Astrocyte (in vitro differentiated cells and primary cell): Measurements from ENCODE around the gene SGIP1. TPM values are rescaled to one million over a fixed set of nuclear protein-coding genes. Genes with fewer than 3 reads are reported as not detected.

Experiments used
- DNase-seq: peaks from one replicate; pipeline ENCODE4 v3.0.0-alpha.2; 2010; ENCODE audit warnings: low read depth
- FAIRE-seq: peaks from 2 replicates; lab custom pipeline; 2011; peaks lifted over from hg19 to GRCh38; lab: Jason Lieb, UNC
- H2AFZ ChIP-seq: 2 replicates; pipeline ENCODE4 v1.6.0; 2012; ENCODE audit warnings: low read depth, low read length, inconsistent platforms
- H3K27ac ChIP-seq: 2 replicates; pipeline ENCODE4 v1.5.1; 2011; ENCODE audit warnings: low read depth, low read length, inconsistent platforms
- H3K27me3 ChIP-seq: 2 replicates; pipeline ENCODE4 v1.6.0; 2011; ENCODE audit warnings: low read length, inconsistent platforms; ENCODE audit not compliant: insufficient read depth
- H3K36me3 ChIP-seq: 2 replicates; pipeline ENCODE4 v1.5.1; 2011; ENCODE audit warnings: low read length, inconsistent platforms; ENCODE audit not compliant: insufficient read depth
- H3K4me1 ChIP-seq: 2 replicates; pipeline ENCODE4 v1.5.1; 2011; ENCODE audit warnings: low read length, inconsistent platforms; ENCODE audit not compliant: insufficient read depth
- H3K4me2 ChIP-seq: 2 replicates; pipeline ENCODE4 v1.6.0; 2012; ENCODE audit warnings: low read length, inconsistent platforms
- H3K4me3 ChIP-seq: 2 replicates; pipeline ENCODE4 v1.5.1; 2011; ENCODE audit warnings: low read depth, mild to moderate bottlenecking, low read length, inconsistent platforms; ENCODE audit not compliant: insufficient read depth
- H3K79me2 ChIP-seq: 2 replicates; pipeline ENCODE4 v1.6.0; 2012; ENCODE audit warnings: mild to moderate bottlenecking, low read length, inconsistent platforms; ENCODE audit not compliant: insufficient read depth
- H3K9ac ChIP-seq: 2 replicates; pipeline ENCODE4 v1.6.0; 2012; ENCODE audit warnings: mild to moderate bottlenecking, low read length, inconsistent platforms
- H3K9me3 ChIP-seq: 2 replicates; pipeline ENCODE4 v1.5.1; 2012; ENCODE audit warnings: low read depth, mild to moderate bottlenecking, low read length, inconsistent platforms; ENCODE audit not compliant: insufficient read depth
- H4K20me1 ChIP-seq: 2 replicates; pipeline ENCODE4 v1.6.0; 2012; ENCODE audit warnings: low read length, inconsistent platforms; ENCODE audit not compliant: insufficient read depth
- H3K27ac Mint-ChIP-seq: one replicate; pipeline ENCODE4 v1.8.0; 2021; ENCODE audit warnings: mild to moderate bottlenecking, mixed read lengths; ENCODE audit not compliant: unreplicated experiment
- H3K27me3 Mint-ChIP-seq: one replicate; pipeline ENCODE4 v1.8.0; 2021; ENCODE audit warnings: low read depth, mixed read lengths; ENCODE audit not compliant: unreplicated experiment
- H3K36me3 Mint-ChIP-seq: one replicate; pipeline ENCODE4 v1.8.0; 2021; ENCODE audit warnings: low read depth, mixed read lengths; ENCODE audit not compliant: unreplicated experiment
- H3K4me1 Mint-ChIP-seq: one replicate; pipeline ENCODE4 v1.8.0; 2021; ENCODE audit warnings: low read depth, mixed read lengths; ENCODE audit not compliant: unreplicated experiment
- H3K4me3 Mint-ChIP-seq: one replicate; pipeline ENCODE4 v1.8.0; 2021; ENCODE audit warnings: mild to moderate bottlenecking, moderate library complexity, mixed read lengths; ENCODE audit not compliant: unreplicated experiment
- H3K9me3 Mint-ChIP-seq: one replicate; pipeline ENCODE4 v1.8.0; 2021; ENCODE audit warnings: mild to moderate bottlenecking, mixed read lengths; ENCODE audit not compliant: unreplicated experiment
- CTCF ChIP-seq: IDR thresholded peaks from 2 replicates; pipeline ENCODE4 v1.5.1; 2011; ENCODE audit warnings: low read depth, mild to moderate bottlenecking, inconsistent platforms, low read length, moderate library complexity; ENCODE audit not compliant: insufficient read depth
- EZH2 ChIP-seq: IDR thresholded peaks from 2 replicates; pipeline ENCODE4 v1.6.1; 2012; ENCODE audit warnings: mild to moderate bottlenecking, low read length, inconsistent platforms; ENCODE audit not compliant: insufficient read depth
- total RNA-seq: library from RNA; stranded (reverse); gene quantifications from 2 replicates; pipeline ENCODE4 v1.2.1, GENCODE V29; 2021

Gene SGIP1
- total RNA-seq, 1 donor from 2014 or later, result 8.8 TPM

DNA sequence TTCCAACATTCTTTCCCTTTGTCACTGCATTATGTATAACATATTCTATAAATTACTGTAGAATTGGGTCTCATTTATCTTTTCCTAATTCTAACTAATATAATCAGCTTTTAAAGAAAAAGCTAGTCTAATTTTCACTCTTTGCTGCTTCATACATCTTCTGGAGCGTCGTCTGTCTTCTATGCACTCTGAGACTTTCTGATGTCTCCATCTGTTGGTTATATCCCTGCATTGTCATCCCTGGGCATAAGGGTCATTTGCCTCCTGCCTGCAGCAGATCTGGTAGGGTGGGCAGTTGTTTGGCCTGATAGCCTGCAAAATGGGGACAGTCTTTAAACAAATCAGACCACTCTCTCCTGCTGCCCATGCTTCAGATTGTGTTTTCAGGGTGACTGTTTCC lies 177.5 kb downstream of the SGIP1 start:
- no peak for FAIRE-seq
- H3K4me1 Mint-ChIP-seq, result no peaks in the 10 kb centered on the region

DNA sequence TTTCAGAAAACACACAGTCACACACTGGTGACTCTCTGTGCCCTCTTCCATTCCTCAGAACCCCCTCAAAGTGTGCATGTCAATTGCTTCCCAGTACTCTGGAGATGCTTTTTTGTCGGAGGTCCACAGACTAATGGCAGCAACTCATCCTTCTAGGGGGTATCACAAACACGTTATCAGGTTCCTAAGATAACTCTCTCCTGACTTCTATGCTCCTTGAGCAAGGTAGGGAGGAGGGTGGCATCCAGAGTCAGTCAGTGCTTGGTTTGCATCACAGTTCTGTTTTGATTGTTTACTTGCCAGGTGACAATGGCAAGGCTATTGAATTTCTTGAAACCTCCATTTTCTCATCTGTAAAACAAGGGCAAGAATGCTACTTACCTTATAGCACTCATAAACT lies 178.9 kb downstream of the SGIP1 start:
- Mint-ChIP-seq H3K9me3 (no peaks in the 10 kb centered on the region), H3K27me3 (no peaks in the 10 kb centered on the region)
- H4K20me1 ChIP-seq, result no peaks in the 10 kb centered on the region

More for the DNA sequence above, 177.5 kb downstream of the SGIP1 start:
- no peak overlapping the region for H3K4me3 Mint-ChIP-seq
- no peaks in the 10 kb centered on the region for H4K20me1 ChIP-seq
- no peak overlapping the region for H3K27ac ChIP-seq
- H3K27me3 ChIP-seq, result no peaks in the 10 kb centered on the region
- no peaks in the 10 kb centered on the region for H3K9me3 Mint-ChIP-seq
- H3K9me3 ChIP-seq, result no peaks in the 10 kb centered on the region
- H3K9ac ChIP-seq, result no peak overlapping the region
- H2AFZ ChIP-seq, result no peak overlapping the region
- TF ChIP-seq EZH2 (no peak), CTCF (no peak)
- H3K4me1 ChIP-seq, result no peaks in the 10 kb centered on the region
- H3K27ac Mint-ChIP-seq, result no peak overlapping the region
- DNase-seq, result no peak
- H3K79me2 ChIP-seq, result no peaks in the 10 kb centered on the region
- no peaks in the 10 kb centered on the region for H3K27me3 Mint-ChIP-seq
- H3K4me3 ChIP-seq, result no peak overlapping the region
- no peaks in the 10 kb centered on the region for H3K36me3 ChIP-seq
- H3K36me3 Mint-ChIP-seq, result no peaks in the 10 kb centered on the region
- no peak overlapping the region for H3K4me2 ChIP-seq

More for the DNA sequence above, 178.9 kb downstream of the SGIP1 start:
- Mint-ChIP-seq H3K4me3 (no peak overlapping the region), H3K27ac (no peak overlapping the region), H3K4me1 (no peaks in the 10 kb centered on the region), H3K36me3 (no peaks in the 10 kb centered on the region)
- H3K9me3 ChIP-seq, result no peaks in the 10 kb centered on the region
- H3K9ac ChIP-seq, result no peak overlapping the region
- H3K27me3 ChIP-seq, result no peaks in the 10 kb centered on the region
- no peaks in the 10 kb centered on the region for H3K36me3 ChIP-seq
- no peaks in the 10 kb centered on the region for H3K79me2 ChIP-seq
- no peak for DNase-seq
- no peak overlapping the region for H2AFZ ChIP-seq
- no peak overlapping the region for H3K4me3 ChIP-seq
- no peak for TF ChIP-seq CTCF
- no peak for TF ChIP-seq EZH2
- H3K4me2 ChIP-seq, result no peak overlapping the region
- H3K27ac ChIP-seq, result no peak overlapping the region
- H3K4me1 ChIP-seq, result no peaks in the 10 kb centered on the region
- FAIRE-seq, result no peak
